K562 (cell line): ENCODE results near the gene NEDD4. TPM values are rescaled to one million over a fixed set of nuclear protein-coding genes. Genes with fewer than 3 reads are reported as not detected.

ENCODE experiments used
- ATAC-seq: fragments of 200-7000 bp; cut with Tn5 transposase; 3 replicates; pipeline ENCODE4 v1.9.1; 2020; ENCODE audit warnings: moderate library complexity
- BruUV-seq: library from RNA; stranded (reverse); fragments of 400-500 nt; replicated peaks from 2 replicates; lab custom pipeline; 2021; lab: Mats Ljungman, UMichigan
- CTCF ChIA-PET: fragments of 300-600 bp; formaldehyde crosslinking; extraction: SDS; loops from one replicate; lab custom pipeline; 2021; ENCODE audit warnings: low intra/inter-chr PET ratio; lab: Yijun Ruan, JAX
- POLR2A ChIA-PET: fragments of 300-600, 350-650 bp; sonication (Branson Sonifier 250); formaldehyde crosslinking; extraction: SDS; loops from one replicate; lab custom pipeline; 2021; ENCODE audit warnings: antibody characterized with exemption, inconsistent platforms; lab: Yijun Ruan, JAX
- DNase-seq, 4 experiments: peaks; one replicate each; pipeline versions ENCODE4 v3.0.0 to v3.0.0-alpha.2; 2011 to 2018; ENCODE audit warnings: low spot score in 3 of 4, mixed read lengths in 3 of 4; ENCODE audit errors: extremely low read depth in 1 of 4
- FAIRE-seq: peaks from 2 replicates; lab custom pipeline; 2011; peaks lifted over from hg19 to GRCh38; lab: Jason Lieb, UNC
- H2AFZ ChIP-seq: 2 replicates; pipeline ENCODE4 v1.6.0; 2011; ENCODE audit warnings: low read depth, low read length, control low read depth, inconsistent platforms
- H3K27ac ChIP-seq: fragments of 200-600 bp; 3 replicates; pipeline ENCODE4 v1.8.0; 2011; ENCODE audit warnings: low read depth, mild to moderate bottlenecking, control low read depth, inconsistent platforms, low read length, moderate library complexity, mixed read lengths; ENCODE audit errors: extremely low read depth
- H3K27me3 ChIP-seq, 2 experiments: fragments of 300-600 bp in 1 of 2; 2 replicates in 1 of 2; 3 replicates in 1 of 2; pipeline versions ENCODE4 v1.6.0 to v1.8.0; 2011; ENCODE audit warnings: inconsistent platforms in 2 of 2, low read length in 2 of 2, mild to moderate bottlenecking in 1 of 2, mixed read lengths in 1 of 2, moderate library complexity in 1 of 2; ENCODE audit not compliant: control insufficient read depth in 2 of 2, insufficient read depth in 2 of 2
- H3K36me3 ChIP-seq: fragments of 300-600 bp; 3 replicates; pipeline ENCODE4 v1.8.0; 2011; ENCODE audit warnings: mild to moderate bottlenecking, low read length, inconsistent platforms; ENCODE audit not compliant: control insufficient read depth, insufficient read depth
- H3K4me1 ChIP-seq, 2 experiments: fragments of 200-600 bp in 1 of 2; replicated peaks in 1 of 2; 2 replicates in 1 of 2; 3 replicates in 1 of 2; pipeline versions ENCODE4 v1.5.1 to v1.8.0; 2011; ENCODE audit warnings: inconsistent platforms in 2 of 2, low read length in 2 of 2, mild to moderate bottlenecking in 1 of 2, mixed read lengths in 1 of 2, moderate library complexity in 1 of 2; ENCODE audit not compliant: control insufficient read depth in 2 of 2, insufficient read depth in 2 of 2
- H3K4me2 ChIP-seq: 2 replicates; pipeline ENCODE4 v1.6.1; 2011; ENCODE audit warnings: low read length, control low read depth, inconsistent platforms, mixed read lengths; ENCODE audit not compliant: insufficient read depth
- H3K4me3 ChIP-seq: fragments of 200-600 bp; sonication (generic), shearing (Covaris generic); 2 replicates; pipeline ENCODE4 v1.5.1; 2016; ENCODE audit warnings: control low read depth, inconsistent platforms
- H3K79me2 ChIP-seq: fragments of 200-600 bp; 3 replicates; pipeline ENCODE4 v1.8.0; 2011; ENCODE audit warnings: low read length, inconsistent platforms; ENCODE audit not compliant: control insufficient read depth, insufficient read depth
- H3K9ac ChIP-seq, 2 experiments: 2 replicates each; pipeline versions ENCODE4 v1.6.0 to v1.6.1; 2011; ENCODE audit warnings: low read depth in 2 of 2, low read length in 2 of 2, control low read depth in 1 of 2, inconsistent platforms in 1 of 2, mild to moderate bottlenecking in 1 of 2, mixed read lengths in 1 of 2; ENCODE audit not compliant: insufficient read depth in 1 of 2
- H3K9me1 ChIP-seq: one replicate; pipeline ENCODE4 v1.6.0; 2011; ENCODE audit warnings: inconsistent platforms, mild to moderate bottlenecking, low read length, moderate library complexity; ENCODE audit not compliant: control insufficient read depth, insufficient read depth
- H3K9me3 ChIP-seq: replicated peaks from 2 replicates; pipeline ENCODE4 v1.5.1; 2011; ENCODE audit warnings: low read depth, low read length, inconsistent platforms; ENCODE audit not compliant: control insufficient read depth, insufficient read depth
- H4K20me1 ChIP-seq: replicated peaks from 2 replicates; pipeline ENCODE4 v1.6.1; 2011; ENCODE audit warnings: low read length, inconsistent platforms, mixed read lengths; ENCODE audit not compliant: control insufficient read depth, insufficient read depth
- BACH1 ChIP-seq: fragments of 200-800 bp; sonication (Bioruptor generic); IDR thresholded peaks from 2 replicates; pipeline ENCODE4 v1.6.1; 2016; ENCODE audit warnings: missing genetic modification characterization, missing compliant biosample characterization
- BCLAF1 ChIP-seq, 2 experiments: fragments of 450-650 bp in 1 of 2; IDR thresholded peaks; 2 replicates each; pipeline ENCODE4 v1.6.1; 2011 to 2017; ENCODE audit warnings: low read depth in 2 of 2, antibody characterized with exemption in 1 of 2, borderline replicate concordance in 1 of 2, low read length in 1 of 2, mild to moderate bottlenecking in 1 of 2, mixed read lengths in 1 of 2; ENCODE audit not compliant: control insufficient read depth in 1 of 2
- GMEB1 ChIP-seq: fragments of 250-450 bp; sonication (Bioruptor Pico); IDR thresholded peaks from 2 replicates; pipeline ENCODE4 v1.4.0; 2020; ENCODE audit warnings: mild to moderate bottlenecking
- GTF2F1 ChIP-seq: IDR thresholded peaks from 2 replicates; pipeline ENCODE4 v1.6.1; 2011; ENCODE audit warnings: low read depth, low read length, improper control_type of control experiment
- HMG20A ChIP-seq: fragments of 450-650 bp; formaldehyde crosslinking; conservative IDR thresholded peaks from 2 replicates; pipeline ENCODE4 v1.4.0; 2020; ENCODE audit warnings: mild to moderate bottlenecking, mixed read lengths
- PPARD ChIP-seq: fragments of 250-450 bp; sonication (Bioruptor Pico); IDR thresholded peaks from 2 replicates; pipeline ENCODE4 v1.8.0; 2022; ENCODE audit warnings: inconsistent platforms, mild to moderate bottlenecking, moderate library complexity
- RUNX1 ChIP-seq: sonication (generic); IDR thresholded peaks from 2 replicates; pipeline ENCODE4 v1.6.1; 2016; ENCODE audit warnings: antibody characterized with exemption, low read depth
- SMAD1 ChIP-seq: fragments of 150-350 bp; IDR thresholded peaks from 2 replicates; pipeline ENCODE4 v1.6.1; 2014; ENCODE audit warnings: low read length, low read depth; ENCODE audit not compliant: partially characterized antibody
- TAL1 ChIP-seq: fragments of 450-650 bp; IDR thresholded peaks from 2 replicates; pipeline ENCODE4 v1.6.1; 2016; ENCODE audit warnings: mild to moderate bottlenecking
- ZNF124 ChIP-seq: sonication (generic); formaldehyde crosslinking; IDR thresholded peaks from 2 replicates; pipeline ENCODE4 v1.8.1; 2022; ENCODE audit warnings: missing genetic modification reagents
- ZNF408 ChIP-seq: fragments of 250-450 bp; sonication (Bioruptor Pico); IDR thresholded peaks from 2 replicates; pipeline ENCODE4 v1.4.0; 2020; ENCODE audit warnings: low read depth, mild to moderate bottlenecking, moderate library complexity
- WGBS: fragments of 100-300 bp; shearing (Covaris generic); methylation state at CpG from one replicate; pipeline ENCODE4 v1.1.6; 2016; ENCODE audit warnings: low coverage, mixed read lengths; ENCODE audit not compliant: insufficient coverage; ENCODE audit errors: missing lambda C conversion rate; 5-methylcytosine and 5-hydroxymethylcytosine counted together
- in situ Hi-C: fragments of 300-500 bp; cut with MboI; formaldehyde crosslinking; loops from 4 replicates; pipeline ENCODE4 v1.15.0; 2018; ENCODE audit warnings: inconsistent platforms, mixed read lengths
- intact Hi-C: fragments of 100-400 bp; cut with micrococcal nuclease; formaldehyde crosslinking; loops from 2 replicates; pipeline ENCODE4 v1.14.2; 2022
- polyA plus RNA-seq, 8 experiments: library from polyadenylated mRNA; depleted of rRNA in 4 of 8; stranded (reverse) in 5 of 8; unstranded in 3 of 8; fragments of >200 nt; fragmentation: Nextera tagmentation in 2 of 8; fragmentation: Illumina TruSeq in 1 of 8; extraction: Ambion mirVana in 2 of 8; extraction: Trizol in 1 of 8; gene quantifications; 2 replicates each; pipeline versions ENCODE4 v1.2.1 to v1.2.3, GENCODE V29; 2011 to 2014; ENCODE audit warnings: inconsistent platforms in 1 of 8, missing spikeins in 1 of 8
- total RNA-seq, 7 experiments: library from RNA; depleted of rRNA in 6 of 7; stranded (reverse); fragments of >200 nt in 6 of 7; fragmentation: Illumina TruSeq in 2 of 7; extraction: Trizol in 2 of 7; gene quantifications; 2 replicates each; pipeline versions ENCODE4 v1.2.1 to v1.2.3, GENCODE V29; 2011 to 2021; ENCODE audit warnings: low replicate concordance in 1 of 7

NEDD4 gene
- total and polyA plus RNA-seq, 9 of the 15 experiments (the other 6 are each of a cell fraction or from before 2014, with no cell fraction given): 7.2 to 23.7 (median 17.3) TPM

GRCh38 chr15:55819397-55820034 is 173.9 kb downstream of the NEDD4 start:
- H3K9me1 ChIP-seq: no peaks in the 10 kb centered on the region
- no peak for ATAC-seq
- H3K36me3 ChIP-seq: no peaks in the 10 kb centered on the region
- H3K79me2 ChIP-seq: no peaks in the 10 kb centered on the region
- H3K27ac ChIP-seq: no peak overlapping the region
- BruUV-seq: no TSS peak
- no peaks in the 10 kb centered on the region for H3K9me3 ChIP-seq
- DNase-seq: no peak
- in situ Hi-C loops (no loop called here), intact Hi-C loops (no loop called here)
- no peak for FAIRE-seq
- TF ChIP-seq ZNF124 (CRISPR knock-in tag) (no peak), HMG20A (CRISPR knock-in tag) (no peak), SMAD1 (no peak), RUNX1 (no peak), PPARD (CRISPR knock-in tag) (no peak)
- no peaks in the 10 kb centered on the region for H3K4me1 ChIP-seq
- no peak overlapping the region for H2AFZ ChIP-seq
- no peak overlapping the region for H3K9ac ChIP-seq
- 0% methylated on average over 10 of the region's 10 CpGs for WGBS
- no peak overlapping the region for H3K4me2 ChIP-seq
- H3K4me3 ChIP-seq: no peak overlapping the region
- ChIA-PET POLR2A (interaction anchor here (0.5 to 2.8 kb wide), 3 partner anchors 9 to 16 kb away, joined by 3 to 8 read pairs (median 3); no protein-coding TSS in a partner anchor), CTCF (no interaction called here)
- peaks cover 17 to 22% of the 10 kb centered on the region in 2 experiments for H3K27me3 ChIP-seq
- no peaks in the 10 kb centered on the region for H4K20me1 ChIP-seq

- Histone ChIP-seq H3K36me3 (no peaks in the 10 kb centered on the region), H3K27me3 (peaks cover 17 to 26% of the 10 kb centered on the region in 2 experiments), H3K9ac (no peak overlapping the region), H3K4me3 (no peak overlapping the region), H3K79me2 (no peaks in the 10 kb centered on the region), H2AFZ (no peak overlapping the region), H3K9me1 (no peaks in the 10 kb centered on the region), H3K27ac (no peak overlapping the region), H4K20me1 (no peaks in the 10 kb centered on the region), H3K4me1 (no peaks in the 10 kb centered on the region), H3K9me3 (no peaks in the 10 kb centered on the region), H3K4me2 (no peak overlapping the region)
- POLR2A ChIA-PET: interaction anchor here (1.0 kb wide), 1 partner anchor 9 kb away, joined by 3 read pairs; no protein-coding TSS in a partner anchor
- ATAC-seq: no peak
- BruUV-seq: no TSS peak
- intact Hi-C loops (no loop called here), in situ Hi-C loops (no loop called here)
- no peak for DNase-seq
- CTCF ChIA-PET: no interaction called here
- no peak for FAIRE-seq
- TF ChIP-seq ZNF408 (CRISPR knock-in tag) (no peak), BCLAF1 (IDR thresholded peaks at IDR 0.05; ENCODE audit: borderline replicate concordance in 1 of 2, control insufficient read depth in 1 of 2, low read depth in 2 of 2, low read length in 1 of 2) (no peak), BACH1 (tag) (no peak), TAL1 (no peak), GMEB1 (CRISPR knock-in tag) (no peak), GTF2F1 (no peak)
Observed at GRCh38 chr15:55816017-55816416, 177.4 kb downstream of the NEDD4 start.
